ENCODE measurements around the gene TAF1C.

- TF ChIP-seq CTCF (IDR thresholded peaks at IDR 0.05) (no peak), POLR2A (IDR thresholded peaks at IDR 0.05) (no peak)
Measured at GRCh38 chr16:84138500-84138823, 48.4 kb downstream of the TAF1C start.

Measured in heart left ventricle (tissue), 13 donors.